T-helper 1 cell treated with Interleukin-12 subunit alpha and Interleukin-12 subunit beta and Interleukin-4 antibody, amounts not matched to agents 30 μg/mL and 1 μg/mL, for 36 hours (primary cell): ENCODE measurements around the gene HSBP1L1.

Experiments
- H3K27ac Mint-ChIP-seq: one replicate; pipeline ENCODE4 v1.8.0; 2021; ENCODE audit warnings: mild to moderate bottlenecking, mixed read lengths
- H3K27me3 Mint-ChIP-seq: one replicate; pipeline ENCODE4 v1.8.0; 2021; ENCODE audit warnings: low read depth, mixed read lengths
- H3K36me3 Mint-ChIP-seq: one replicate; pipeline ENCODE4 v1.8.0; 2021; ENCODE audit warnings: low read depth, mixed read lengths
- H3K4me1 Mint-ChIP-seq: one replicate; pipeline ENCODE4 v1.8.0; 2021; ENCODE audit warnings: low read depth, mixed read lengths
- H3K4me3 Mint-ChIP-seq: one replicate; pipeline ENCODE4 v1.8.0; 2021; ENCODE audit warnings: mild to moderate bottlenecking, moderate library complexity, mixed read lengths
- H3K9me3 Mint-ChIP-seq: one replicate; pipeline ENCODE4 v1.8.0; 2021; ENCODE audit warnings: mixed read lengths

Gene HSBP1L1

DNA sequence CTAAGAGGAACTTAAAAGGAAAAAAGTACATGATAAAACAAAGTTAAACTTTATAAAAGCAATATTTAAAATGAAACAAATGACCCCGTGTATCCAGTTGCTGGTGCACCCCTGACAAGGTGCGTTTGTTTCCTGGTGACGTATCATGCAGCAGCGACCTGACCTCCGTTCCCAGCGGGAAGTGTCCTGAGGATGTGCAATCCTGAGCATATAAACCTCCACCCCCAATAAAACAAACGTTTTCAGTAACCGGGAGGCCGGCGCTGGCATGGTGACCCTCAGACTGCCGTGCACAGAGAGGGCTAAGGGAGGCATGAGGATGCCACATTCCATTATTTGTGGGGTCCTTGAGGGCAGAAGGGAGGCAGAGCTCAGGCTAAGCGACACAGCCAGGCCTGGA is 27.8 kb upstream of the HSBP1L1 start:
- Mint-ChIP-seq H3K36me3 (peaks cover 75% of the 10 kb centered on the region), H3K4me3 (no peak overlapping the region), H3K27me3 (no peaks in the 10 kb centered on the region), H3K9me3 (peaks cover 47% of the 10 kb centered on the region), H3K27ac (no peak overlapping the region), H3K4me1 (no peaks in the 10 kb centered on the region)

DNA sequence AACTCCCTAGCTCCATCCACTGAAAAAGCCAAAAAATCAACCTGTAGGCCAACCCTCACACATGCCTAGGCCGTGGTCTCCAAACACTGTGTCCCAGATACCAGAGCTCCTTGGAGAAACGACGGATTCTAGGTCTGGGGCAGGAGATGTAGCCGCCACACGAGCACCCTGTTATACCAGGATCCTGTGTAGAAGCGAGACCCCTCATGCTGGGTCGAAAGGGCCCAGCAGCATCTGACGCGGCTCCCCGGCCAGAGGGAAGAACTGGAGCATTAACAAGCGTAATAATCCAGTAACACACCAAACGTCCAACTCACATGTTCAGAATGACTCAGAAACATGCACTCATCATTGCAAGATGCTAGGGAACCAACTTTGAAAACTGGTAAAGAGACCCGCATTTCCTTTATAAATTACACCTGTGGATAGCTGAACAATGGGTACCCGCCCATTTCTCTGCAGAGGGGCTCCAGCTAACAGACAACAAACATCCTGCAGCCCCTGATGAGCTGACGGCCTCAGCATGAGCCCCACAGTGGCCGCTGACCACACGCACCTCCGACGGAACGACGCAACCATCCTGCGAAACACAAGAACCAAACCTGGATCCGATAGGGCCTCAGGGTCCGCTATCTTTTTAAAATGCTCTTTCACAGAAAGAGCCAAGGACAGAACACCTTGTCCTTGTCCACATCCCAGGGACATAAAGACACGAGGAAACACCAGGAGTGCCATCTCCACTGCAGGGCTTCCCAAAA is 27.2 kb upstream of the HSBP1L1 start:
- peaks cover 43% of the 10 kb centered on the region for H3K9me3 Mint-ChIP-seq
- H3K4me1 Mint-ChIP-seq: no peaks in the 10 kb centered on the region
- H3K27me3 Mint-ChIP-seq: no peaks in the 10 kb centered on the region
- H3K4me3 Mint-ChIP-seq: no peak overlapping the region
- H3K36me3 Mint-ChIP-seq: peaks cover 75% of the 10 kb centered on the region
- no peak overlapping the region for H3K27ac Mint-ChIP-seq

DNA sequence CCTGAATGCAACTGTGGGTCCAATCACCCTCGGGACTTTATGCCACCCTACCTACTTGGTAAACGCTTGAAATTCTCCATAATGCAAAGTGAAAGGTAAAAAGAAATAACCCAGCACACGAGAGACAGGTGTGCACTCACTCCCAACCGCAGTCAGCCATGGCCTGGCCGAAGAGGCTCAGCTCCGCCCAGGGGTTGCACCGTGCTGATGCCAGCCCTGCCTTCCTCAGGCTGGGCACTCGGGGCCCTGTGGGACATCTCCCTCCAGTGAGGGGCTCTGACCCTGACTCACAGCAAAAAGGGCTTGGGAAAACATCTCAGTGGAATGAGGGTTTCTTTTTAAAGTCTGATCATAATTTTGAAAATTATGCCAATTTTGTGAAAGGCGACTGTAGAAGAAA is 26.2 kb upstream of the HSBP1L1 start:
- Mint-ChIP-seq H3K9me3 (peaks cover 34% of the 10 kb centered on the region), H3K4me3 (no peak overlapping the region), H3K27me3 (no peaks in the 10 kb centered on the region), H3K36me3 (peaks cover 69% of the 10 kb centered on the region), H3K27ac (no peak overlapping the region), H3K4me1 (no peaks in the 10 kb centered on the region)

DNA sequence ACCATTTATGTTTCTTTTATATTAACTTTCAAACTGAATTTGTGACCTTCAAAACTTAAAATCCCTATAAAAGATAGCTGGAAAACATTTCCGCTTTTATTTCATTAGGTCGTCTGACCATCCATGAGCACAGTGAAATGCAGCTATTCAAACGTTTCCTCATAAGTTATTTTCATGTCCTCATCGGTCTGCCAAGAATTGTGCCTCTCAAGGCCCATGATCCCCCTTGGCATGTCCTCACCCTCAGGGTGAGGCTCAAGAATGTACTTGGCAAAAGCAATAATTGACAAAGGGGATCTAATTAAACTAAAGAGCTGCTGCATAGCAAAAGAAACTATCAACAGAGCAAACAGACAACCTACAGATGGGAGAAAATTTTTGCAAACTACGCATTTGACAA is 25.3 kb upstream of the HSBP1L1 start:
- Mint-ChIP-seq H3K4me3 (no peak overlapping the region), H3K9me3 (peaks cover 25% of the 10 kb centered on the region), H3K36me3 (peaks cover 60% of the 10 kb centered on the region), H3K27me3 (no peaks in the 10 kb centered on the region), H3K4me1 (peaks cover 1% of the 10 kb centered on the region), H3K27ac (no peak overlapping the region)

DNA sequence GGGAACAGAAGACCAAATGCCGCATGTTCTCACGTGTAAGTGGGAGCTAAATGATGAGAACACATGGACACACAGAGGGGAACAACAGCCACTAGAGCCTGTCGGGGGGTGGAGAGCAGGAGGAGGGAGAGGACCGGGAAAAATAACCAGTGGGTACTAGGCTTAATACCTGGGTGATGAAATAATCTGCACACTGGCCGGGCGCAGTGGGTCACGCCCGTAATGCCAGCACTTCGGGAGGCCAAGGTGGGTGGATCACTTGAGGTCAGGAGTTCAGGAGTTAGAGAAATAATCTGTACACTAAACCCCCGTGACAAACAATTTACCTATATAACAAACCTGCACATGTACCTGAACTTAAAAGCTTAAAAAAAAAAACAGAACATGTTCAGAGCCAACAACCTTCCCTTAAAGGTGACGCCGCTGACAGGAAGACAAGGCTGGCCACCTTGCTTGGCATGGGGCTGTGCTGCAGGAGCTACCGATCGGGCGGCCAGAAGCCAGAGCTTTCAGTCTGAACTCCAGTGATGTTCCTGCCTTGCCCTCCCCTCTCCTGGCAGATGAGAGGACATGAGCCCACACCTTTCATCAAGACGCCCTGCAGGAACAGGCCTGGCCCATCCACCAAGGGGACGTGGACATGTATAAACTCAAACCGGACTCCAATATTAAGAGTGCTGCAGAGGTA is 24.2 kb upstream of the HSBP1L1 start:
- Mint-ChIP-seq H3K4me3 (no peak overlapping the region), H3K27ac (no peak overlapping the region)

DNA sequence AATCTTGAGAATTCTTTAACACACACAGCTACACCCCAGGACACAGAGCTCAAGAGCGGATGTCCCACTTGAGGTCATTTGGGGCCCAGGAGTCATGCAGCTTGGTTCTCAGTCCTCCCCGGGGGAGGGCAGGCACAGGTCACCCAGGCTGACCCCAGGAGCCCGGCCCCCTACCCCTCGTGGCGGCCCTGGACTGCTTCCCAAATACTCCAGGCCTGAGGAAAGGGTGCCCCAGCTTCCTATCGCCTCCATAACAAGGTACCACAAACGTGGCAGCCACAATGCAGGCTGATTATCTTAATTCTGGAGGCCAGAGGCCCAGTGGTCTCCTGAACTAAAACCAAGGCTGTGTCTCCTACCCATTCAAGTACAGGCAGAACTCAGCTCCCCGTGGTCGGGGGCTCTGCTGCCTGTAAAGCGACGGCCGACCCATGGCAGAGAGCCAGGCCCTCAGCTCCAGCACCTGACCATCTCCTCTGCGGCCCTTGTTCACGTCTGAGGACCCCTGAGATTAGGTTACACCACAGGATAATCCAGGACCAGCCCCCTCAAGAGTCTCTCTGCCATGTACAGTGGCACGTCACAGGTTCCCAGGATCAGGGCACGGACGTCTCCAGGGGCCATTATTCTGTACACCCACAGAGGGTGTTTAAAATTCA is 23.5 kb upstream of the HSBP1L1 start:
- Mint-ChIP-seq H3K9me3 (peaks cover 12% of the 10 kb centered on the region), H3K27me3 (no peaks in the 10 kb centered on the region), H3K36me3 (peaks cover 43% of the 10 kb centered on the region), H3K4me3 (no peak overlapping the region), H3K4me1 (peaks cover 12% of the 10 kb centered on the region), H3K27ac (no peak overlapping the region)

More for the DNA sequence above, 24.2 kb upstream of the HSBP1L1 start:
- no peaks in the 10 kb centered on the region for H3K27me3 Mint-ChIP-seq
- H3K9me3 Mint-ChIP-seq: peaks cover 19% of the 10 kb centered on the region
- peaks cover 11% of the 10 kb centered on the region for H3K4me1 Mint-ChIP-seq
- H3K36me3 Mint-ChIP-seq: peaks cover 50% of the 10 kb centered on the region

DNA sequence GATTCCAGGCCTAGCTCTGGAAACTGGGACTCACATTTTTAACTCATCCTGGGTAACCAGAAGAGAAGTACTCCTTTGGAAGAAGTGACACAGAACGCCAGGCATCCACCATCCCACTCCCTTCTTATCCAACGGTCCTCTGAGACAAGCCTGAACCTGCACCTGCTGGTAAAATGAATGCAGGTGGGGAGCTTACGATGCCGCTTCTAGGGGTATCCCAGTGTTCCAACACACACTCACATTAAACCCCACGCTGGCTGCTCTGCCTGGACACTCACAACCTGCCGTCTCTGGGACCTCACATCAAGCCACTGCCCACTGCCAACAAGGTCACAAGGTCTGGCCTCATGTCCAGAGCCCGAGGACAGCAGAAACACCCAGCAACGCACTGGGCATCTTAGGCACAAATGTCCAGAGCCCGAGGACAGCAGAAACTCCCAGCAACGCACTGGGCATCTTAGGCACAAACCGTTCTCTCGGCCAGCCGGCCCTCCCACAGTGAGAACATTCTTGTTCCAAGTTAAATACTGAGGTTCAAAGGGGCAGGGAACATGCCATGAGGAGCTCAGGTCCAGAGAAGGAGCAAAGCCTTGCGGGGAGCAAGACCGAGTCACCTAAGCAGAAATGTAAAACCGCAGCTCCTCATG is 22.8 kb upstream of the HSBP1L1 start:
- H3K36me3 Mint-ChIP-seq: peaks cover 36% of the 10 kb centered on the region
- no peak overlapping the region for H3K4me3 Mint-ChIP-seq
- peaks cover 6% of the 10 kb centered on the region for H3K9me3 Mint-ChIP-seq
- H3K27ac Mint-ChIP-seq: no peak overlapping the region
- H3K27me3 Mint-ChIP-seq: no peaks in the 10 kb centered on the region
- peaks cover 14% of the 10 kb centered on the region for H3K4me1 Mint-ChIP-seq

DNA sequence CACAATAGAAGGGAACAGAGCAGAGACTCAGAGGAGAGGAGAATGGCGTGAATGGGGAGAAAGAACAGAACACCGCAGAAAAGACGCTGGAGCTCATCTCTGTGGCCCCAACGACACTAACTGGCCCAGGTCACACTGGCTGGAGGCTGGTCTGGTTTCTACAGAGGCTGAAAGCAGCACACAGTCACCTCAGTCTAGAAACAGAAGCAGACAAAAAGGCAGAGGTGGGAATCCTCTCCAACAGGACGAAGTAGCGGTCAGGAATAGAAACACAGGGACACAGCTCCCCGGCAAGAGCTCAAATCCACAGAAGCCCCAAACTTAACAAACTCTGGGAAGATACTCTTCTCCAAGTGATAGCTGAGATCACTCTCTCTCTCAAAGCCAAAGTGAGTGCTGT is 22.2 kb upstream of the HSBP1L1 start:
- Mint-ChIP-seq H3K27me3 (no peaks in the 10 kb centered on the region), H3K36me3 (peaks cover 31% of the 10 kb centered on the region), H3K4me1 (peaks cover 14% of the 10 kb centered on the region), H3K4me3 (no peak overlapping the region), H3K9me3 (peaks cover 4% of the 10 kb centered on the region), H3K27ac (no peak overlapping the region)

DNA sequence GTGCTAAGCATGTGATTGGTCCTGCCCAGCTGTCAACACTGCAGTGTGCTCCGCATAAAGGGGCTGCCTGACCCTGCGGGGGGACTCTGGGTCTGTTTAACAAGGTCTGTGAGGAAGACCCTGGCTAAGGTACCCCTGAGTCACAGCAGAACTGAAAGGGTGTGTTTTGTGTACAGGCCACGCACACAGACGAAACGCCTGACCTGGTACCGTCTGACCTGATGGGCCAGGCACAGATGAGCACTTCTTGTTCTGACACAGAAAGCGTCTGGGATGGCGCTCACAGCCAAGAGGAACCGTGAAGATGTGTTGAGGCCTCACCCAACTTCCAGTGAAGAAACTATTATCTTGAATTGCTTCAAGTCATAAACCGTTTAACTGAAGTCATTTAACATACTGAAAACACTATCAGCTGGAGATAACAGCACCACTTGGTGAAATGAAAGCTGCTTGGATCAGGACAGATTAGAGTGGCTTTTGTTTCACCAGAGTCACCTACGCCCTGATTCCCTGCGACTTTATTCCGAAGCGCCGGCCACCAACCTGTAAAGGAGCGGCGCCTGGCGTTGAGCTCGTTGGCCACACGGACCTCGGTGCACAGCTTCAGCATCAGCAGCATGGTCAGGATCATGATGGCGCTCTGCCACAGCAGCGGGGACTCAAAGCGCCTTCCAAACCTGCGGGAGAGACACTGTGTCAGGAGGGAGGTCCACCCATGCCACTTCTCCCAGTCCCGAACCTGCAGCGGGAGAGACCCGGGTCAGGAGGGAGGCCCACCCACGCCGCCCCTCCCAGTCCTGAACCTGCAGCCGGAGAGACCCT is 21.4 kb upstream of the HSBP1L1 start:
- Mint-ChIP-seq H3K27ac (no peak overlapping the region), H3K9me3 (no peaks in the 10 kb centered on the region), H3K4me3 (no peak overlapping the region), H3K27me3 (no peaks in the 10 kb centered on the region), H3K4me1 (peaks cover 14% of the 10 kb centered on the region), H3K36me3 (peaks cover 23% of the 10 kb centered on the region)

DNA sequence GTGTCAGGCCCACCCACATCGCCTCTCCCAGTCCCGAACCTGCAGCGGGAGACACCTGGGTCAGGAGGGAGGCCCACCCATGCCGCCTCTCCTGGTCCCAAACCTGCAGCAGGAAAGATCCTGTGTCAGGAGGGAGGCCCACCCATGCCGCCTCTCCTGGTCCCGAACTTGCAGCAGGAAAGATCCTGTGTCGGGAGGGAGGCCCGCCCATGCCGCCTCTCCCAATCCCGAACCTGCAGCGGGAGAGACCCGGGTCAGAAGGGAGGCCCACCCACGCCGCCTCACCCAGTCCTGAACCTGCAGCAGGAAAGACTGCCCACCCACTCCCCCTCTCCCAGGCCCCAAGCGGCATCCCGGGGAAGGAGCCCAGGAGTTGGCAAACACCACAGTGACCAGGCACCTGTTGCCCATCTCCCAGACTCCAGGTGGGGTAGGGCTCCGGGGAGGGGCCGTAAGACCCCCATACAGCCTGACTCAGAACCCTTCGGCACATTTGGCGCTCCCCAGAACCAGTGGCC is 20.8 kb upstream of the HSBP1L1 start:
- H3K4me3 Mint-ChIP-seq: no peak overlapping the region

DNA sequence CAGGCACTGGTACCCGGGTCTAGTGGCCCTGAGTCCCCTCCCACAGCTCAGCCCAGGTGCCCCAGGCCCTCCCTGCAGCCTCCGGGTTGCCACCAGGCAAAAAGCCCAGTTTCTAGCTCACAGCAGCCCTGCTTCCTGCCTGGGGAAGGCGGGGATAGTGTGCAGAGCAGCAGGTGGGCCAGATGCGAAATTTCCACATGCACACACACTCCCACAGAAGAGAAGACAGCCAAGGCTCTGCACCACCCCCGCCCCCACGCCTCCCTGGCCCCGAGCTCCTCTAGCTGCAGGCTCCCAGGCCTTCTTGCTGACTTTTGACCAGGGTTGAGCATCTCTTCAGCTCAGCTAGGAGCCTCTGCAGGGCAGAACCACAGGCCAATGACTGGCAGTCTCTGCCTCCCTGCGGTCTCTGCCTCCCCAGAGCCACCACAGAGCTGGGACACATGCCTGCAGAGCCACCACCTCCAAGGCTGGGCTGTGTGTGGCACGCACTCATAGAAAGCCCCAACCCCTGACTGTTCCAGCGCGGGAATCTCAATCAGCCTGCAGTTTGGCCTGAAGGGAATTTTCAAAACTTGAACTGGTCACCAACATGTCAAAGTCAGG is 20.2 kb upstream of the HSBP1L1 start:
- Mint-ChIP-seq H3K36me3 (peaks cover 18% of the 10 kb centered on the region), H3K9me3 (no peaks in the 10 kb centered on the region), H3K27me3 (no peaks in the 10 kb centered on the region), H3K4me3 (peak overlapping the region; percentile 25), H3K4me1 (peaks cover 14% of the 10 kb centered on the region), H3K27ac (peak overlapping the region; percentile 77)

More for the DNA sequence above, 20.8 kb upstream of the HSBP1L1 start:
- peaks cover 21% of the 10 kb centered on the region for H3K36me3 Mint-ChIP-seq
- H3K9me3 Mint-ChIP-seq: no peaks in the 10 kb centered on the region
- peaks cover 14% of the 10 kb centered on the region for H3K4me1 Mint-ChIP-seq
- no peaks in the 10 kb centered on the region for H3K27me3 Mint-ChIP-seq
- no peak overlapping the region for H3K27ac Mint-ChIP-seq

DNA sequence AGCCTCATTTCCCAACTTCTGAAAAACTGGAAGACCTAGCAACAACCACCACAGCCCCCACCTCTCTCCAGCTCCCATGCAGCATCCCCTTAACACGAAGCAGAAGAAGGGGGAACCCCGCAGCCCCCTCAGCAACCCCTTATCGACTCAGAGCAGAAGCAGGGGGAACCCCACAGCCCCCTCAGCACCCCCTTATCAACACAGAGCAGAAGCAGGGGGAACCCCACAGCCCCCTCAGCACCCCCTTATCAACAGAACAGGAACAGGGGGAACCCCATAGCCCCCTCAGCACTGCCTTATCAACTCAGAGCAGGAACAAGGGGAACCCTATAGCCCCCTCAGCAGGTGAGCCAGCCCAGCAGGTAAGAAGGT is 19.7 kb upstream of the HSBP1L1 start:
- Mint-ChIP-seq H3K36me3 (peaks cover 15% of the 10 kb centered on the region), H3K4me1 (peaks cover 17% of the 10 kb centered on the region), H3K4me3 (peak overlapping the region; percentile 25), H3K27ac (peak overlapping the region; percentile 77), H3K9me3 (no peaks in the 10 kb centered on the region), H3K27me3 (no peaks in the 10 kb centered on the region)

DNA sequence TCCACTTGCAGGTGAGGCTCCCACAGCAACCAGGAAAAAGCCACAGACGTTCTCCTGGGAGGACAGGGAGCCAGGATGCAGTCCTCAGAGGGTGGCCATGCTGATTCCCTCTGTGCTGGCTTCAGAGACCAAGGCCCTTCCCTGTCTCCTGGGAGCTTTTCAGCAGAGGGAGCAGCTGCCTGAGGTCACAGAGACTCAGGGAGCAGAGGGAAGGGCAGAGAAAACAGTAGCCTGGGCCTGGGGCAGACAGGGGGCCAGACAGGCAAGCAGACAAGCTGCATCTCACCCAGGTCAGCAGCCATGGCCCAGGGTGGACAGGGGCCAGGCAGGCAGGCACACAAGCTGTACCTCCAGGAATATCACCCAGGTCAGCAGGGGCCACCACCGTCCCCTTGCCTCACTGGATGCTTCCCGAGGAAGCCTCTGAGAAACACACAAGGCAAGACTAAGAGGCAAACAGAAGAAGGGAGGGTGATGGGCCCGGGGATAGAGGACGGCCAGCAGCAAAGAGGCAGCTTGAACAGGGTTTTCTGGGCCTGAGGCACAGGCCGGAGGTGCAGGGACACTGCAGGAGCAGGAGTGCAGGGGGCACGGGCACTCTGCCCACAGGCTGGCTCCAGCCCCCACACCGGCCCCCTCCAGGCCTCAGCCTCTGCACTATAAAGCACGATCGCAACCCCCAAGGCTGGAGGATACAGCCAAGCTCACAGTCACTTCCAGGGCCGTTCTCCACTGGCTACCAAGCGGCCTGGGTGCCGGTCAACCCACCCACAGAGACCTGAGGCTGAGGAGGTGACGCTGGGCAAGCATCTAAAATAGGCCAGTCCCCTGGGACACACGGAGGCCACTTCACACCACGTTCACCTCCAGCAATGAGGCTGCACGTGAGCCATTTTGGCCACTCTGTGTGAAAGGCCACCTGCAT is 19.1 kb upstream of the HSBP1L1 start:
- Mint-ChIP-seq H3K9me3 (no peaks in the 10 kb centered on the region), H3K27me3 (no peaks in the 10 kb centered on the region), H3K36me3 (peaks cover 11% of the 10 kb centered on the region), H3K4me1 (peaks cover 23% of the 10 kb centered on the region), H3K27ac (no peak overlapping the region), H3K4me3 (no peak overlapping the region)
